ENCODE data around the gene GPC6. TPM values are rescaled to one million over a fixed set of nuclear protein-coding genes. Genes with fewer than 3 reads are reported as not detected.

The GPC6 gene
- total RNA-seq, 4 donors from 2014 or later = 6.7 to 67.2 (median 11.1) TPM

DNA sequence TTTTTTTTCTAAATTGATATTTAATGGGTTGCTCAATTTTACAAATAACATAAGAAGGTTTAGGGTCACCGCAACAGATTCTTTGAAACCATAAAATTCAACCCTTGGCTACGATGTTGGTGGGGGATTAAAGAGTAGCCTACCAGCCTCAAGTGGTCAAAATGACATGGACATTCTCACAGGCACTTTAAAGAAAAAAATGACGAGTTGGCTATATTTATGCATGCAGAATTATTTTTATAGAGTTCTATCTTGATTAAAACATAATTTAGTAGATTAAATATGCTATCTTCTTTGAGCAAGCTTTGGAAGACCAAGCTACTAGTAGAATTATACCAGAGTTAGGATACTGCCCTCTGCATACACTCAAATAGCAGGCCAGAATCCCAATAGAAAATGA, 959.9 kb downstream of the GPC6 start:
- DNase-seq = no peak
- H3K4me1 ChIP-seq = no peaks in the 10 kb centered on the region
- no peak overlapping the region for H3K27ac ChIP-seq
- intact Hi-C loops (cut with DNase I; ENCODE audit: low total_unique reads) = no loop called here
- no peaks in the 10 kb centered on the region for H3K27me3 ChIP-seq
- H3K9me3 ChIP-seq = no peaks in the 10 kb centered on the region
- no peak overlapping the region for H3K4me3 ChIP-seq
- no peak for TF ChIP-seq CTCF (IDR thresholded peaks at IDR 0.05)
- no peak for TF ChIP-seq POLR2A (IDR thresholded peaks at IDR 0.05)
- no peaks in the 10 kb centered on the region for H3K36me3 ChIP-seq

GRCh38 chr13:94188201-94188854, 961.7 kb downstream of the GPC6 start:
- intact Hi-C loops (cut with DNase I; ENCODE audit: low total_unique reads) = no loop called here
- Histone ChIP-seq H3K4me3 (no peak overlapping the region), H3K27ac (no peak overlapping the region), H3K9me3 (no peaks in the 10 kb centered on the region), H3K4me1 (no peaks in the 10 kb centered on the region), H3K27me3 (no peaks in the 10 kb centered on the region), H3K36me3 (no peaks in the 10 kb centered on the region)
- no peak for DNase-seq
- TF ChIP-seq CTCF (IDR thresholded peaks at IDR 0.05) (no peak), POLR2A (IDR thresholded peaks at IDR 0.05) (no peak)

GRCh38 chr13:94192431-94192975, 965.9 kb downstream of the GPC6 start:
- Histone ChIP-seq H3K27me3 (no peaks in the 10 kb centered on the region), H3K27ac (no peak overlapping the region), H3K4me3 (no peak overlapping the region), H3K4me1 (no peaks in the 10 kb centered on the region), H3K9me3 (no peaks in the 10 kb centered on the region), H3K36me3 (no peaks in the 10 kb centered on the region)
- TF ChIP-seq POLR2A (IDR thresholded peaks at IDR 0.05) (no peak), CTCF (IDR thresholded peaks at IDR 0.05) (no peak)
- no peak for DNase-seq
- intact Hi-C loops (cut with DNase I; ENCODE audit: low total_unique reads) = no loop called here

DNA sequence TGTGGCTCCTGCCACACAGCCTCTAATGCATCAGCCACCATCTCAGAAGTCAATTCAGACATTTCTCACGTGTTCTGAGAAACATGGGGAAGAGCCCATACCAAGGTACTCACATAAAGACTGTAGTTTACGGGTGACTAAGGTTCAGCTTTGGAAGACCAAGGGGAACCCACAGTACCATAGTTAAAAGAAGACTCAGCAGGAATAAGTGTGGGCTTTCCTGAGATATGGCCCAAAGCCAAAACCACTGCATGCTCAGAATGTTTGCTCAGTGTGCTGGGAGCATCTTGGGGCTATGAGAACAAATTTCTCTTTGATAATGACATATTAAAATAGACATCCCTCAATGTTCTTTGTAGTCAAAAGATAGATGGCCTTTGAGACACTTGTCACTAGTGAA, 969.1 kb downstream of the GPC6 start:
- no peak overlapping the region for H3K27ac ChIP-seq
- intact Hi-C loops (cut with DNase I; ENCODE audit: low total_unique reads) = no loop called here

More for the DNA sequence above, 969.1 kb downstream of the GPC6 start:
- H3K4me1 ChIP-seq = no peaks in the 10 kb centered on the region
- DNase-seq = no peak
- TF ChIP-seq CTCF (IDR thresholded peaks at IDR 0.05) (no peak), POLR2A (IDR thresholded peaks at IDR 0.05) (no peak)
- H3K4me3 ChIP-seq = no peak overlapping the region
- no peaks in the 10 kb centered on the region for H3K27me3 ChIP-seq
- no peaks in the 10 kb centered on the region for H3K9me3 ChIP-seq
- no peaks in the 10 kb centered on the region for H3K36me3 ChIP-seq

Measured in uterus (tissue), 4 donors.